Esophagus squamous epithelium (tissue), 5 donors: ENCODE measurements around the gene KLHL29. TPM values are rescaled to one million over a fixed set of nuclear protein-coding genes. Genes with fewer than 3 reads are reported as not detected.
A peak's percentile ranks its signal among the peaks of the same experiment; 100 is the strongest.
"Not testable (repeated sequence)": the region's sequence is repeated elsewhere in the genome, so short reads cannot be mapped to it uniquely, and the experiment has no call there.

Experiments
- DNase-seq: peaks from one replicate; lab custom pipeline; 2025; lab: John Stamatoyannopoulos, UW
- H3K27ac ChIP-seq, 4 donors: fragments of 200-600 bp; sonication (generic); one replicate each; pipeline ENCODE4 v1.5.1; 2016 to 2019; ENCODE audit warnings: mild to moderate bottlenecking in 1 of 4
- H3K27me3 ChIP-seq, 4 donors: fragments of 200-600 bp; sonication (generic); 1 replicate in 3 of 4; 2 replicates in 1 of 4; pipeline versions ENCODE4 v1.5.1 to v1.6.0; 2017 to 2021; ENCODE audit warnings: antibody characterized with exemption in 1 of 4
- H3K36me3 ChIP-seq, 3 donors: fragments of 200-600 bp; sonication (generic); one replicate each; pipeline ENCODE4 v1.5.1; 2016 to 2019
- H3K4me1 ChIP-seq, 3 donors: fragments of 200-600 bp; sonication (generic); one replicate each; pipeline ENCODE4 v1.5.1; 2017 to 2019
- H3K4me3 ChIP-seq, 4 donors: fragments of 200-600 bp; sonication (generic); 1 replicate in 3 of 4; 2 replicates in 1 of 4; pipeline ENCODE4 v1.5.1; 2016 to 2019; ENCODE audit warnings: mild to moderate bottlenecking in 2 of 4, moderate library complexity in 1 of 4
- H3K9me3 ChIP-seq, 3 donors: fragments of 200-600 bp; sonication (generic); one replicate each; pipeline ENCODE4 v1.5.1; 2016 to 2019
- CTCF ChIP-seq, 6 experiments: fragments of 450-650 bp in 4 of 6; fragments of 200-600 bp in 2 of 6; sonication (generic) in 2 of 6; IDR thresholded peaks; one replicate each; pipeline ENCODE4 v1.5.1; 2016 to 2019; ENCODE audit warnings: antibody characterized with exemption in 6 of 6, mild to moderate bottlenecking in 4 of 6, moderate library complexity in 4 of 6
- POLR2A ChIP-seq, 4 donors: fragments of 450-650 bp; IDR thresholded peaks; one replicate each; pipeline ENCODE4 v1.6.1; 2017; ENCODE audit warnings: antibody characterized with exemption in 4 of 4, mild to moderate bottlenecking in 4 of 4, moderate library complexity in 3 of 4
- WGBS, 2 donors: methylation state at CpG; one replicate each; pipeline ENCODE4 v1.1.5; 2018; 5-methylcytosine and 5-hydroxymethylcytosine counted together
- intact Hi-C: fragments of 100-400 bp; cut with DNase I; formaldehyde crosslinking; loops from one replicate; pipeline ENCODE4 v1.15.0; 2022
- total RNA-seq, 4 donors: library from RNA; depleted of rRNA; stranded (reverse); fragments of >200 nt; gene quantifications; one replicate each; pipeline ENCODE4 v1.1.0, GENCODE V29; 2016
- donor health status: DM: yes; HTN: yes; CAD: no.

Gene KLHL29
- total RNA-seq, 4 donors from 2014 or later: 3.4 to 11.8 (median 5.9) TPM

GRCh38 chr2:23734416-23734815, 349.4 kb downstream of the KLHL29 start:
- Histone ChIP-seq H3K27me3 (no peaks in the 10 kb centered on the region), H3K36me3 (peaks cover 0 to 27% (median 0%) of the 10 kb centered on the region in 3 donors), H3K4me3 (no peak overlapping the region), H3K9me3 (no peaks in the 10 kb centered on the region), H3K4me1 (no peaks in the 10 kb centered on the region), H3K27ac (no peak overlapping the region)
- TF ChIP-seq CTCF (IDR thresholded peaks at IDR 0.05): no peak
- TF ChIP-seq POLR2A (IDR thresholded peaks at IDR 0.05): no peak
- intact Hi-C loops: no loop called here
- whole genome bisulfite sequencing, 2 donors: 79 to 84% methylated on average over 3 of the region's 3 CpGs
- no peak for DNase-seq

- 100% methylated on average over 3 of the region's 9 CpGs; no CpG with 5 or more reads in 1 of the 2 donors for WGBS, 2 donors
- intact Hi-C loops, H3K9me3 ChIP-seq, H3K4me1 ChIP-seq, DNase-seq, H3K4me3 ChIP-seq, H3K27ac ChIP-seq, H3K27me3 ChIP-seq: not testable (repeated sequence)
- H3K36me3 ChIP-seq: peaks cover 0 to 27% (median 0%) of the 10 kb centered on the region in 3 donors
These were observed 351.8 kb downstream of the KLHL29 start for GRCh38 chr2:23736783-23737182.

GRCh38 chr2:23745068-23745725, 360.2 kb downstream of the KLHL29 start:
- Histone ChIP-seq H3K36me3 (peaks cover 0 to 12% (median 0%) of the 10 kb centered on the region in 3 donors), H3K9me3 (no peaks in the 10 kb centered on the region), H3K4me3 (no peak overlapping the region), H3K4me1 (peaks cover 4 to 22% (median 12%) of the 10 kb centered on the region in 3 donors), H3K27me3 (no peaks in the 10 kb centered on the region), H3K27ac (peak overlapping the region in 2 of 4 donors; percentile 24 to 48)
- TF ChIP-seq POLR2A (IDR thresholded peaks at IDR 0.05): no peak
- no peak for TF ChIP-seq CTCF (IDR thresholded peaks at IDR 0.05)
- WGBS, 2 donors: 77 to 81% methylated on average over 7 to 8 of the region's 8 CpGs
- intact Hi-C loops: no loop called here
- DNase-seq: no peak

- intact Hi-C loops: no loop called here
- H3K27me3 ChIP-seq: no peaks in the 10 kb centered on the region
- H3K27ac ChIP-seq: peak overlapping the region in 2 of 4 donors; percentile 52 to 62
- DNase-seq: no peak
- H3K9me3 ChIP-seq: no peaks in the 10 kb centered on the region
- peaks cover 4 to 22% (median 12%) of the 10 kb centered on the region in 3 donors for H3K4me1 ChIP-seq
- H3K36me3 ChIP-seq: peaks cover 0 to 17% (median 0%) of the 10 kb centered on the region in 3 donors
- TF ChIP-seq POLR2A (IDR thresholded peaks at IDR 0.05) (no peak), CTCF (IDR thresholded peaks at IDR 0.05) (no peak)
- no peak overlapping the region for H3K4me3 ChIP-seq
These were observed 360.7 kb downstream of the KLHL29 start for GRCh38 chr2:23745726-23746105.

- H3K27ac ChIP-seq: peak overlapping the region in 2 of 4 donors; percentile 52 to 62
- H3K9me3 ChIP-seq: no peaks in the 10 kb centered on the region
- no peak overlapping the region for H3K4me3 ChIP-seq
- no peaks in the 10 kb centered on the region for H3K27me3 ChIP-seq
- DNase-seq: no peak
- H3K36me3 ChIP-seq: peaks cover 0 to 23% (median 0%) of the 10 kb centered on the region in 3 donors
- TF ChIP-seq POLR2A (IDR thresholded peaks at IDR 0.05) (no peak), CTCF (IDR thresholded peaks at IDR 0.05) (no peak)
- H3K4me1 ChIP-seq: peaks cover 4 to 22% (median 12%) of the 10 kb centered on the region in 3 donors
- WGBS, 2 donors: 75 to 81% methylated on average over 2 of the region's 2 CpGs
- intact Hi-C loops: no loop called here
These were observed 361.3 kb downstream of the KLHL29 start for GRCh38 chr2:23746141-23746863.
